Pericardium fibroblast (primary cell): ENCODE data around the gene SAP130. TPM values are rescaled to one million over a fixed set of nuclear protein-coding genes. Genes with fewer than 3 reads are reported as not detected.

ENCODE experiments used
- total RNA-seq: library from RNA; depleted of rRNA; stranded (reverse); fragments of >200 nt; gene quantifications from 2 replicates; pipeline ENCODE4 v1.2.3, GENCODE V29; 2015

The SAP130 gene
- 4.7 and 5.4 TPM in 2 replicates for total RNA-seq

GRCh38 chr2:128027801-128028667 lies at the start of gene SAP130:
SAP130 (minus strand) TSS chr2:128028059; CDS start chr2:128026292, 1,767 bp downstream.

Other genes starting within 250 kb of the SAP130 start
- 18.2 and 21.1 TPM in 2 replicates for gene WDR33, start 216.9 kb downstream of the SAP130 start, total RNA-seq
- 9.0 and 9.5 TPM in 2 replicates for gene POLR2D, start 169.9 kb downstream of the SAP130 start, total RNA-seq
- gene AMMECR1L, start 142.1 kb downstream of the SAP130 start, total RNA-seq, result 11.8 and 13.8 TPM in 2 replicates
- gene UGGT1, start 63.1 kb upstream of the SAP130 start, total RNA-seq, result 29.1 and 39.8 TPM in 2 replicates